ENCODE measurements around the gene KDM4E. TPM values are rescaled to one million over a fixed set of nuclear protein-coding genes. Genes with fewer than 3 reads are reported as not detected.

The KDM4E gene
- total and polyA plus RNA-seq, 4 donors: not detected

- H3K9ac ChIP-seq (ENCODE audit: low read depth in 1 of 2, low read length in 2 of 2): no peak overlapping the region
- no peak overlapping the region for H3K27ac ChIP-seq (ENCODE audit: low read depth in 1 of 2, low read length in 2 of 2)
- no peaks in the 10 kb centered on the region for H3K4me1 ChIP-seq (ENCODE audit: control insufficient read depth in 4 of 4, insufficient read depth in 4 of 4, low read length in 3 of 4)
- WGBS: 47% methylated on average over 8 of the region's 8 CpGs
- no peak overlapping the region for H3K4me3 ChIP-seq (ENCODE audit: low read depth in 1 of 3, low read length in 3 of 3)
- peak; percentile 63 for TF ChIP-seq NR2F2 (IDR thresholded peaks at IDR 0.05)
- TF ChIP-seq REST (IDR thresholded peaks at IDR 0.05): no peak
- no peaks in the 10 kb centered on the region for H3K27me3 ChIP-seq (ENCODE audit: control insufficient read depth in 4 of 4, insufficient read depth in 4 of 4, low read length in 3 of 4)
- DNase-seq (ENCODE audit: low spot score): no peak
- H3K36me3 ChIP-seq (ENCODE audit: control insufficient read depth in 4 of 4, insufficient read depth in 3 of 4, low read depth in 1 of 4, low read length in 3 of 4): no peaks in the 10 kb centered on the region
- H3K9me3 ChIP-seq (ENCODE audit: control insufficient read depth in 4 of 4, low read length in 3 of 4): no peaks in the 10 kb centered on the region
Measured at GRCh38 chr11:95074792-95075563, 49.9 kb downstream of the KDM4E start.

GRCh38 chr11:95076416-95076815 is 51.4 kb downstream of the KDM4E start:
- no peak overlapping the region for H3K4me3 ChIP-seq (ENCODE audit: low read depth in 1 of 3, low read length in 3 of 3)
- no peak overlapping the region for H3K9ac ChIP-seq (ENCODE audit: low read depth in 1 of 2, low read length in 2 of 2)
- H3K4me1 ChIP-seq (ENCODE audit: control insufficient read depth in 4 of 4, insufficient read depth in 4 of 4, low read length in 3 of 4): no peaks in the 10 kb centered on the region
- H3K27ac ChIP-seq (ENCODE audit: low read depth in 1 of 2, low read length in 2 of 2): no peak overlapping the region
- no peaks in the 10 kb centered on the region for H3K9me3 ChIP-seq (ENCODE audit: control insufficient read depth in 4 of 4, low read length in 3 of 4)
- TF ChIP-seq ZBTB33 (IDR thresholded peaks at IDR 0.05) (no peak), GABPA (IDR thresholded peaks at IDR 0.05 in 1 of 2, conservative IDR thresholded peaks at IDR 0.05 in 1 of 2) (no peak), RXRA (IDR thresholded peaks at IDR 0.05) (no peak), RAD21 (IDR thresholded peaks at IDR 0.05) (no peak), REST (IDR thresholded peaks at IDR 0.05) (no peak), NR2F2 (IDR thresholded peaks at IDR 0.05) (peak; percentile 59)
- WGBS: 27% methylated on average over 1 of the region's 1 CpG
- no peaks in the 10 kb centered on the region for H3K36me3 ChIP-seq (ENCODE audit: control insufficient read depth in 4 of 4, insufficient read depth in 3 of 4, low read depth in 1 of 4, low read length in 3 of 4)
- no peaks in the 10 kb centered on the region for H3K27me3 ChIP-seq (ENCODE audit: control insufficient read depth in 4 of 4, insufficient read depth in 4 of 4, low read length in 3 of 4)
- no peak for DNase-seq (ENCODE audit: low spot score)
